Gastrocnemius medialis (tissue), 4 donors: ENCODE measurements around the gene TUBB1.

Experiments
- CTCF ChIP-seq, 5 experiments: fragments of 450-650 bp in 3 of 5; fragments of 200-600 bp in 2 of 5; sonication (generic) in 2 of 5; IDR thresholded peaks in 4 of 5; conservative IDR thresholded peaks in 1 of 5; 1 replicate in 4 of 5; 2 replicates in 1 of 5; pipeline ENCODE4 v1.5.1; 2016 to 2019; ENCODE audit warnings: antibody characterized with exemption in 5 of 5, mild to moderate bottlenecking in 3 of 5, moderate library complexity in 3 of 5
- POLR2A ChIP-seq, 2 donors: fragments of 450-650 bp; IDR thresholded peaks; one replicate each; pipeline ENCODE4 v1.6.1; 2017; ENCODE audit warnings: antibody characterized with exemption in 2 of 2, mild to moderate bottlenecking in 2 of 2, moderate library complexity in 2 of 2

GRCh38 chr20:59004763-59005522, 14.3 kb upstream of the TUBB1 start:
- TF ChIP-seq CTCF (IDR thresholded peaks at IDR 0.05 in 4 of 5, conservative IDR thresholded peaks at IDR 0.05 in 1 of 5): no peak
- TF ChIP-seq POLR2A (IDR thresholded peaks at IDR 0.05): no peak
